ENCODE data around the gene ABLIM1. TPM values are rescaled to one million over a fixed set of nuclear protein-coding genes. Genes with fewer than 3 reads are reported as not detected.

Gene ABLIM1
- total and polyA plus RNA-seq, 2 experiments from 2014 or later = 21.9 to 45.1 TPM

GRCh38 chr10:114649217-114649903, 8.7 kb downstream of the ABLIM1 start:
- no peaks in the 10 kb centered on the region for H3K36me3 ChIP-seq (ENCODE audit: insufficient read depth)
- H3F3A ChIP-seq (replicated peaks; ENCODE audit: low read depth) = no peaks in the 10 kb centered on the region
- Mint-ChIP-seq H3K27me3 (ENCODE audit: insufficient read depth, low read depth, poor library complexity) (no peaks in the 10 kb centered on the region), H3K9me3 (no peaks in the 10 kb centered on the region), H3K4me1 (no peaks in the 10 kb centered on the region), H3K36me3 (ENCODE audit: low read depth) (no peaks in the 10 kb centered on the region), H3K4me3 (no peak overlapping the region), H3K27ac (no peak overlapping the region)
- no peak overlapping the region for H2AFZ ChIP-seq
- H3K9me2 ChIP-seq (ENCODE audit: insufficient read depth) = no peaks in the 10 kb centered on the region
- H3K27ac ChIP-seq (ENCODE audit: low read depth) = no peak overlapping the region
- H3K79me2 ChIP-seq (replicated peaks; ENCODE audit: insufficient read depth) = no peaks in the 10 kb centered on the region
- no peak overlapping the region for H3K4me3 ChIP-seq
- no peaks in the 10 kb centered on the region for H4K20me1 ChIP-seq (replicated peaks; ENCODE audit: insufficient read depth)
- no peaks in the 10 kb centered on the region for H3K27me3 ChIP-seq (ENCODE audit: insufficient read depth)
- ATAC-seq (no peak), DNase-seq (ENCODE audit: low spot score) (no peak)
- H3K4me2 ChIP-seq = no peak overlapping the region
- peaks cover 3% of the 10 kb centered on the region; the same call in 1 of the 2 replicates for H3K4me1 ChIP-seq (ENCODE audit: insufficient read depth)
- TF ChIP-seq EZH2phosphoT487 (IDR thresholded peaks at IDR 0.05; ENCODE audit: unreplicated experiment) = no peak
- no peak for TF ChIP-seq EZH2 (IDR thresholded peaks at IDR 0.05; ENCODE audit: low read depth, unreplicated experiment)

GRCh38 chr10:114648368-114648767, 9.7 kb downstream of the ABLIM1 start:
- no peak overlapping the region for H2AFZ ChIP-seq
- no peak for DNase-seq (ENCODE audit: low spot score)
- Mint-ChIP-seq H3K27me3 (ENCODE audit: insufficient read depth, low read depth, poor library complexity) (no peaks in the 10 kb centered on the region), H3K36me3 (ENCODE audit: low read depth) (no peaks in the 10 kb centered on the region), H3K9me3 (no peaks in the 10 kb centered on the region), H3K4me3 (no peak overlapping the region), H3K27ac (no peak overlapping the region), H3K4me1 (no peaks in the 10 kb centered on the region)
- ATAC-seq = no peak
- no peak overlapping the region for H3K4me3 ChIP-seq
- H3K9me2 ChIP-seq (ENCODE audit: insufficient read depth) = no peaks in the 10 kb centered on the region
- no peaks in the 10 kb centered on the region for H3K79me2 ChIP-seq (replicated peaks; ENCODE audit: insufficient read depth)
- H4K20me1 ChIP-seq (replicated peaks; ENCODE audit: insufficient read depth) = no peaks in the 10 kb centered on the region
- no peak overlapping the region for H3K27ac ChIP-seq (ENCODE audit: low read depth)
- no peak for TF ChIP-seq STAT1 (IDR thresholded peaks at IDR 0.05; ENCODE audit: unreplicated experiment)
- TF ChIP-seq JUNB (IDR thresholded peaks at IDR 0.05; ENCODE audit: unreplicated experiment) = no peak
- H3F3A ChIP-seq (replicated peaks; ENCODE audit: low read depth) = no peaks in the 10 kb centered on the region
- H3K27me3 ChIP-seq (ENCODE audit: insufficient read depth) = no peaks in the 10 kb centered on the region
- peaks cover 3% of the 10 kb centered on the region; the same call in 1 of the 2 replicates for H3K4me1 ChIP-seq (ENCODE audit: insufficient read depth)
- H3K4me2 ChIP-seq = no peak overlapping the region
- no peaks in the 10 kb centered on the region for H3K36me3 ChIP-seq (ENCODE audit: insufficient read depth)

GRCh38 chr10:114647545-114648138, 10.4 kb downstream of the ABLIM1 start:
- H3K4me1 ChIP-seq (ENCODE audit: insufficient read depth) = peaks cover 3% of the 10 kb centered on the region; the same call in 1 of the 2 replicates
- H3K9me2 ChIP-seq (ENCODE audit: insufficient read depth) = no peaks in the 10 kb centered on the region
- H3K79me2 ChIP-seq (replicated peaks; ENCODE audit: insufficient read depth) = no peaks in the 10 kb centered on the region
- no peak overlapping the region for H3K4me3 ChIP-seq
- Mint-ChIP-seq H3K4me1 (no peaks in the 10 kb centered on the region), H3K27ac (no peak overlapping the region), H3K9me3 (no peaks in the 10 kb centered on the region), H3K4me3 (no peak overlapping the region), H3K36me3 (ENCODE audit: low read depth) (no peaks in the 10 kb centered on the region), H3K27me3 (ENCODE audit: insufficient read depth, low read depth, poor library complexity) (no peaks in the 10 kb centered on the region)
- no peaks in the 10 kb centered on the region for H3K36me3 ChIP-seq (ENCODE audit: insufficient read depth)
- H3K4me2 ChIP-seq = no peak overlapping the region
- no peak for ATAC-seq
- no peak for DNase-seq (ENCODE audit: low spot score)
- no peaks in the 10 kb centered on the region for H3F3A ChIP-seq (replicated peaks; ENCODE audit: low read depth)
- H3K27me3 ChIP-seq (ENCODE audit: insufficient read depth) = no peaks in the 10 kb centered on the region
- H3K27ac ChIP-seq (ENCODE audit: low read depth) = no peak overlapping the region
- H2AFZ ChIP-seq = no peak overlapping the region
- H4K20me1 ChIP-seq (replicated peaks; ENCODE audit: insufficient read depth) = no peaks in the 10 kb centered on the region
- TF ChIP-seq NANOG (IDR thresholded peaks at IDR 0.05; ENCODE audit: borderline replicate concordance) (no peak), REST (IDR thresholded peaks at IDR 0.05; ENCODE audit: unreplicated experiment) (no peak), CREB1 (CRISPR knock-in tag; IDR thresholded peaks at IDR 0.05; ENCODE audit: low read depth) (no peak), EZH2phosphoT487 (IDR thresholded peaks at IDR 0.05; ENCODE audit: unreplicated experiment) (no peak)
